AG04449 (cell line): ENCODE results near the gene SNX17.

Experiments used
- CTCF ChIA-PET: fragments of 350-600 bp; formaldehyde crosslinking; extraction: SDS; loops from one replicate; lab custom pipeline; 2021; ENCODE audit warnings: antibody characterized with exemption; lab: Yijun Ruan, JAX
- POLR2A ChIA-PET: fragments of 400-600, 350-600 bp; formaldehyde crosslinking; extraction: SDS; loops from one replicate; lab custom pipeline; 2020; ENCODE audit warnings: antibody characterized with exemption, inconsistent platforms; lab: Yijun Ruan, JAX
- DNase-seq: peaks from one replicate; pipeline ENCODE4 v3.0.0-alpha.2; 2010; ENCODE audit warnings: low read depth, low spot score
- H3K4me3 ChIP-seq: 2 replicates; pipeline ENCODE4 v1.5.1; 2011; ENCODE audit warnings: low read depth, mild to moderate bottlenecking, control low read depth, low read length
- TF ChIP-seq, protein P1 (sequence below): IDR thresholded peaks from one replicate; pipeline ENCODE4 v1.5.1; 2011; ENCODE audit warnings: mild to moderate bottlenecking, moderate library complexity, low read length, control low read depth, inconsistent platforms; ENCODE audit not compliant: insufficient read depth; ENCODE audit errors: missing control alignments

Gene SNX17

DNA sequence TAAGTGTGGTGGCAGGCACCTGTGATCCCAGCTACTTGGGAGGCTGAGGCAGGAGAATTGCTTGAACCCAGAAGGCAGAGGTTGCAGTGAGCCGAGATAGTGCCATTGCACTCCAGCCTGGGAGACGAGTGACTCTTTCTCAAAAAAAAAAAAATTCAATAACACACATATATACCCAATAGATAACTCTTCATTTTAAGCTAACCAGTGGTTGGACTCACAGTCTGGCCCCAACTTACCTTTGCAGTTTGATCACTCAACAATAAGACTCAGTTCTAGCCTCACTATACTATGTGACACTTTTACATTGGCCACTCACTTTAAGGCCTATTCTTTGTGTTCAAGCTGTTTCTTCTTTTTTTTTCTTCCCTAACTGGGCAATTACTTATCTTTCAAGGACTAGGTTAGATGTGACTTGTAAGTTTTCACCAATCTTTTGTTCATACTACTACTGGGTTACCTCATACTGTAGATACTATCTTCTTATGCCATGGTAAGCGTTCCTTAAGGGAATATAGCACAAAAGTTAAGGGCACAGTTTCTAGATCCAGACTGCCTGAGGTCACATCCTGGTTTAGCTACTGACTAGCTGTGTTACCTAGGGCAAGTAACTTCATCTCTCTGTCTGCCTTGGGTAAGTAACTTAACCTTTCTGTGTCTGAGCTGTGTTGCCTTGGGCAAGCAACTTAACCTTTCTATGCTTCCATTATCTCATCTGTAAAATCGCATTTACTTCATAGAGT lies 7.6 kb upstream of the SNX17 start:
- no peak for DNase-seq
- ChIA-PET POLR2A (interaction anchor here (0.7 kb wide), 1 partner anchor 18 kb away, joined by 3 read pairs; no protein-coding TSS in a partner anchor), CTCF (interaction anchor here (1.1 to 1.4 kb wide), 2 partner anchors 9 to 67 kb away, joined by 3 to 4 read pairs; no protein-coding TSS in a partner anchor)
- TF ChIP-seq, protein P1, sequence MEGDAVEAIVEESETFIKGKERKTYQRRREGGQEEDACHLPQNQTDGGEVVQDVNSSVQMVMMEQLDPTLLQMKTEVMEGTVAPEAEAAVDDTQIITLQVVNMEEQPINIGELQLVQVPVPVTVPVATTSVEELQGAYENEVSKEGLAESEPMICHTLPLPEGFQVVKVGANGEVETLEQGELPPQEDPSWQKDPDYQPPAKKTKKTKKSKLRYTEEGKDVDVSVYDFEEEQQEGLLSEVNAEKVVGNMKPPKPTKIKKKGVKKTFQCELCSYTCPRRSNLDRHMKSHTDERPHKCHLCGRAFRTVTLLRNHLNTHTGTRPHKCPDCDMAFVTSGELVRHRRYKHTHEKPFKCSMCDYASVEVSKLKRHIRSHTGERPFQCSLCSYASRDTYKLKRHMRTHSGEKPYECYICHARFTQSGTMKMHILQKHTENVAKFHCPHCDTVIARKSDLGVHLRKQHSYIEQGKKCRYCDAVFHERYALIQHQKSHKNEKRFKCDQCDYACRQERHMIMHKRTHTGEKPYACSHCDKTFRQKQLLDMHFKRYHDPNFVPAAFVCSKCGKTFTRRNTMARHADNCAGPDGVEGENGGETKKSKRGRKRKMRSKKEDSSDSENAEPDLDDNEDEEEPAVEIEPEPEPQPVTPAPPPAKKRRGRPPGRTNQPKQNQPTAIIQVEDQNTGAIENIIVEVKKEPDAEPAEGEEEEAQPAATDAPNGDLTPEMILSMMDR, result no peak
- no peak overlapping the region for H3K4me3 ChIP-seq

DNA sequence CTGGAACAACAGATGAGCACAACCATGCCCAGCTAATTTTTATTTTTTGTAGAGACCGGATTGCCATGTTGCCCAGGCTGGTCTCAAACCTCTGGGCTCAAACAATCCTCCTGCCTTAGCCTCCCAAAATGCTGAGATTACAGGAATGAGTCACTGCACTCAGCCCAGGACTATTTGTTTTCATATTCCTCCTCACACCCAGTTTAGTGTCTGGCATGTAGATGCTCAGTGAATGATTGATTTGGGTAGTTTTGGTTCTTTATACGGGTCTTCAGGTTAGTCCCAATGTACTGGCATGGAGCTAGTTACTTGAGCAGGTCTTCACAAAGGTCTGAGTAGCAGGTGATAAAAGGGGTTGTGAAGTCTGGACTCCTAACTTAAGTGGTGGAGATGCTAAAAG lies 6.5 kb upstream of the SNX17 start:
- ChIA-PET CTCF (interaction anchor here (0.8 to 1.4 kb wide), 2 partner anchors 40 to 60 kb away, joined by 3 read pairs; no protein-coding TSS in a partner anchor), POLR2A (no interaction called here)
- TF ChIP-seq, protein P1, result no peak
- H3K4me3 ChIP-seq, result no peak overlapping the region
- DNase-seq, result no peak

DNA sequence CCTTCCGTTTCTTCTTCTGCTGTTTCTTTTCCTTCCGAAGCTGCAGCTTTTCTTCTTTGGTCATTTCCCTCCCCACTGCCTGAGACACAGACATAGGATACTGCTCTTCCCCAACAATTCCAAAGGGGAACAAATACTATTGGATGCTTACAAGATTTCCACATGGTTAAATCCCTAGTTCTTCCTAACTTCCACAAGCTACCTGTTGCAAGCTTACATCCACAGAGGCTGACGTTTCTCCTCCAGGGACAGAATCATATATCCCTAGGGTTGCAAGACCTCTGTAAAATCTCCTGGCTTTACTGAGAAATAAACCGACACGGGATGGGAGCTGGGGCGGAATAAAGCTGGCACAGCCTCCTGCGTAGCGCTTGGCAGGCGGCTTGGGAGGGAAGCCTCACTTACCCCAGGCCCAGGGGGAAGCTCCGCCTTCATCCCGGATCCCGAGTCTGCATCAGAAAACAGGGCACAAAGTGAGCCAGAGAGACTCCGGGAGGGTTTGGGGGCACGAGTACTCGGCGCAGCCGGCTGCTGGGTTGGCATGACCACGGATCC lies 868 bp upstream of the SNX17 start:
- H3K4me3 ChIP-seq, result peak overlapping the region; percentile 97
- TF ChIP-seq, protein P1, result no peak
- DNase-seq, result no peak
- POLR2A ChIA-PET, result interaction anchor here (0.8 to 3.2 kb wide), 5 partner anchors 10 to 294 kb away, joined by 3 to 32 read pairs (median 3); partner anchors contain the start of genes GTF3C2, PPM1G, SLC4A1AP and SUPT7L
- CTCF ChIA-PET, result interaction anchor here (0.8 to 2.8 kb wide), 19 partner anchors 9 to 314 kb away, joined by 3 to 16 read pairs (median 5); partner anchors contain the start of genes GTF3C2, MPV17, NRBP1 and PPM1G

DNA sequence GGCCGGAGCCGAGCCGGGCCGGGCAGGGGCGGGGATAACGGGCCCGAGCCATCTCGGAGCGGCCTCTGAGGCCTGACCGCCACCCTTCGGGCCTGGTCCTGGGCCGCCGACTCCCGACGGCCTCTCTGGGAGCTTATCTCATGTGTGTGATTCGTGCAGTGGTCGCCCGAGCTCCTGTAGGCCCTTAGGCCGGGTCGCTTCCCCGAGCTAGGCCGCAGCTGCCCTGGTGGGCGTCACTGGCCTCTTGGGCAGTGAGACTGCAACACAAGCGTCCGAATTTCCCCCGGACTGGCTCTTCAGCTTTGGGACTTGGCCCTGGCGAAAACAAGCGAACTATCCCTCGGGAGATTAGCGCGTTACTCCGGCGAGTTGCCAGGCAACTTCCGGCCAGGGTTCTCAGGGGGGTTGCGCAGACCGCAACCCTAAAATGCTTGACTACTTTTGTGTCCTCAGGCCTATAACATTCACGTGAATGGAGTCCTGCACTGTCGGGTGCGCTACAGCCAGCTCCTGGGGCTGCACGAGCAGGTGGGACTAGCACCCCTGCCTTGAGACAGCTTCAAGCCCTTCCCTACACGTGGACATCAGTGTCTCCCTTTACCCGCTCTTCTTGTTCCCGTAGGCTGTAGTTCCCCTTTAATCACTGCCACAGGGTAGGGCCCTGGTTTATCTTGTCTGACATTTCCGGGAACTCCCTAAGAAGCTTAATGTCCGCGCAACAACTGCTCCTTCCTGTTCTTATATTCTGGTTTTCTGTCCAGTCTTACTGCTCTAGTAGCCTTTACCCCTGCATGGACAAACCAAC lies 602 bp downstream of the SNX17 start:
- no peak for DNase-seq
- TF ChIP-seq, protein P1, result no peak
- CTCF ChIA-PET, result interaction anchor here (0.6 to 2.8 kb wide), 10 partner anchors 8 to 313 kb away, joined by 3 to 16 read pairs (median 4); partner anchors contain the start of gene ZNF513
- peak overlapping the region; percentile 94 for H3K4me3 ChIP-seq
- POLR2A ChIA-PET, result interaction anchor here (1.4 to 3.2 kb wide), 3 partner anchors 8 to 58 kb away, joined by 5 to 32 read pairs (median 7); partner anchors contain the start of genes GTF3C2 and ZNF513

DNA sequence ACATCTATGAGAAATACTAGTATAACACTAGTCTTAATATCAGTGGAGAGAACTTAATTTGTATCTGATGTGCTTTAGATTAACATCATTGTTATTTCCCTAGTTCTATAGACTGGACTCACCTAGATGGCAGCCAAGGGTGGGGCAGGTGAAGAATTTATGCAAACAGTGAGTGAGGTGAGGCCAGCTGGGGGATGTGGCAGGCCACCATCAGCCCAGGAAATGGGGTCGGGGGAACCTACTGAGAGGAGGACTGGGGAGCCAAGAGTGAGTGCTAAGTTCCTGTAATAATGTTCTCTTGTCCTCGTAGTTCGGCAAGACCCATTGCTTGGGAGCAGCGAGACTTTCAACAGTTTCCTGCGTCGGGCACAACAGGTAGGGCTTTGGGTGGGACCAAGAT lies 2.5 kb downstream of the SNX17 start:
- H3K4me3 ChIP-seq, result no peak overlapping the region
- no peak for DNase-seq
- ChIA-PET CTCF (no interaction called here), POLR2A (interaction anchor here (0.7 kb wide), 1 partner anchor 120 kb away, joined by 3 read pairs; no protein-coding TSS in a partner anchor)
- TF ChIP-seq, protein P1, result no peak
